IMR-90 (cell line): ENCODE measurements around the gene TEX48. TPM values are rescaled to one million over a fixed set of nuclear protein-coding genes. Genes with fewer than 3 reads are reported as not detected.

Source experiments
- ATAC-seq: fragments of 200-7000 bp; cut with Tn5 transposase; 2 replicates; pipeline ENCODE4 v1.9.1; 2020; ENCODE audit warnings: low read depth, mild to moderate bottlenecking, moderate library complexity
- BruUV-seq: library from RNA; stranded (reverse); fragments of 400-500 nt; replicated peaks from 2 replicates; lab custom pipeline; 2021; lab: Mats Ljungman, UMichigan
- CTCF ChIA-PET: fragments of 300-600 bp; formaldehyde crosslinking; extraction: SDS; loops from one replicate; lab custom pipeline; 2021; ENCODE audit warnings: antibody characterized with exemption; lab: Yijun Ruan, JAX
- POLR2A ChIA-PET: fragments of 300-600 bp; sonication (Branson Sonifier 250); formaldehyde crosslinking; loops from one replicate; lab custom pipeline; 2022; ENCODE audit warnings: antibody characterized with exemption; ENCODE audit not compliant: unreplicated experiment; lab: Charles Lee
- DNase-seq: peaks from one replicate; pipeline ENCODE4 v3.0.0; 2013
- H2AFZ ChIP-seq: replicated peaks from 2 replicates; pipeline ENCODE3; 2013; ENCODE audit warnings: low read length, mild to moderate bottlenecking; ENCODE audit not compliant: poor library complexity
- H2AK5ac ChIP-seq: 2 replicates; pipeline ENCODE4 v1.6.1; 2013; ENCODE audit warnings: low read depth, low read length, inconsistent platforms
- H2AK9ac ChIP-seq: replicated peaks from 2 replicates; pipeline ENCODE3; 2013; ENCODE audit warnings: mild to moderate bottlenecking, low read depth, low read length, moderate library complexity; ENCODE audit not compliant: poor library complexity
- H2BK120ac ChIP-seq: 2 replicates; pipeline ENCODE4 v1.6.1; 2013; ENCODE audit warnings: low read depth, low read length, inconsistent platforms
- H2BK15ac ChIP-seq: 3 replicates; pipeline ENCODE4 v1.6.1; 2013; ENCODE audit warnings: low read depth, low read length, inconsistent platforms
- H2BK20ac ChIP-seq: 2 replicates; pipeline ENCODE4 v1.6.1; 2013; ENCODE audit warnings: low read depth, mild to moderate bottlenecking, inconsistent platforms, low read length, moderate library complexity
- H2BK5ac ChIP-seq: 2 replicates; pipeline ENCODE4 v1.6.1; 2013; ENCODE audit warnings: mild to moderate bottlenecking, low read depth, low read length, inconsistent platforms; ENCODE audit not compliant: poor library complexity, severe bottlenecking
- H3K14ac ChIP-seq: replicated peaks from 2 replicates; pipeline ENCODE4 v1.6.1; 2013; ENCODE audit warnings: low read depth, low read length, inconsistent platforms
- H3K18ac ChIP-seq: 2 replicates; pipeline ENCODE4 v1.6.1; 2013; ENCODE audit warnings: low read depth, low read length, control low read depth
- H3K23ac ChIP-seq: 2 replicates; pipeline ENCODE4 v1.6.1; 2013; ENCODE audit warnings: low read depth, low read length, inconsistent platforms
- H3K27ac ChIP-seq: 2 replicates; pipeline ENCODE4 v1.5.1; 2013; ENCODE audit warnings: mild to moderate bottlenecking, control low read depth, low read length; ENCODE audit not compliant: insufficient read depth
- H3K27me3 ChIP-seq: 2 replicates; pipeline ENCODE4 v1.6.1; 2013; ENCODE audit warnings: low read length; ENCODE audit not compliant: control insufficient read depth, insufficient read depth
- H3K36me3 ChIP-seq: 2 replicates; pipeline ENCODE4 v1.6.1; 2013; ENCODE audit warnings: low read length, mixed read lengths; ENCODE audit not compliant: control insufficient read depth, insufficient read depth
- H3K4ac ChIP-seq: 2 replicates; pipeline ENCODE4 v1.6.1; 2013; ENCODE audit warnings: low read depth, low read length, inconsistent platforms
- H3K4me1 ChIP-seq: 2 replicates; pipeline ENCODE4 v1.6.1; 2013; ENCODE audit warnings: low read length, mixed read lengths; ENCODE audit not compliant: control insufficient read depth, insufficient read depth
- H3K4me2 ChIP-seq: 2 replicates; pipeline ENCODE4 v1.6.1; 2013; ENCODE audit warnings: low read depth, mild to moderate bottlenecking, control low read depth, low read length, moderate library complexity
- H3K4me3 ChIP-seq: 2 replicates; pipeline ENCODE4 v1.5.1; 2013; ENCODE audit warnings: low read depth, mild to moderate bottlenecking, control low read depth, low read length, moderate library complexity; ENCODE audit not compliant: insufficient read depth
- H3K56ac ChIP-seq: 2 replicates; pipeline ENCODE4 v1.6.1; 2013; ENCODE audit warnings: low read length, inconsistent platforms; ENCODE audit not compliant: insufficient read depth; ENCODE audit errors: extremely low read depth
- H3K79me1 ChIP-seq, 2 experiments: 2 replicates each; pipeline ENCODE4 v1.6.1; 2013; ENCODE audit warnings: low read length in 2 of 2, inconsistent platforms in 1 of 2, low read depth in 1 of 2
- H3K9ac ChIP-seq: 2 replicates; pipeline ENCODE4 v1.6.1; 2013; ENCODE audit warnings: low read depth, low read length, control low read depth
- H3K9me1 ChIP-seq: 2 replicates; pipeline ENCODE4 v1.6.1; 2013; ENCODE audit warnings: low read length, inconsistent platforms; ENCODE audit not compliant: insufficient read depth
- H3K9me3 ChIP-seq: 2 replicates; pipeline ENCODE4 v1.6.1; 2013; ENCODE audit warnings: low read length; ENCODE audit not compliant: control insufficient read depth, insufficient read depth
- H4K20me1 ChIP-seq: 2 replicates; pipeline ENCODE4 v1.6.1; 2013; ENCODE audit warnings: low read length, inconsistent platforms; ENCODE audit not compliant: insufficient read depth
- H4K5ac ChIP-seq: 2 replicates; pipeline ENCODE4 v1.6.1; 2013; ENCODE audit warnings: mild to moderate bottlenecking, low read depth, low read length, control low read depth
- H4K8ac ChIP-seq, 2 experiments: 2 replicates each; pipeline ENCODE4 v1.6.1; 2013; ENCODE audit warnings: low read depth in 2 of 2, low read length in 2 of 2, control low read depth in 1 of 2, inconsistent platforms in 1 of 2
- H4K91ac ChIP-seq: 2 replicates; pipeline ENCODE4 v1.6.1; 2013; ENCODE audit warnings: low read depth, low read length, inconsistent platforms; ENCODE audit not compliant: insufficient read depth
- CEBPB ChIP-seq: IDR thresholded peaks from 2 replicates; pipeline ENCODE4 v1.6.1; 2012; ENCODE audit warnings: low read depth, low read length, improper control_type of control experiment
- FOS ChIP-seq: fragments of 150-350 bp; IDR thresholded peaks from 2 replicates; pipeline ENCODE4 v1.6.1; 2016; ENCODE audit warnings: low read depth, low read length
- MAZ ChIP-seq: IDR thresholded peaks from 2 replicates; pipeline ENCODE4 v1.6.1; 2012; ENCODE audit warnings: low read depth, mild to moderate bottlenecking, low read length, improper control_type of control experiment, moderate library complexity, borderline replicate concordance
- WGBS, 2 experiments: methylation state at CpG; one replicate each; pipeline versions ENCODE4 v1.1.5 to v1.1.7; 2013; ENCODE audit warnings: missing lambda C conversion rate in 2 of 2; ENCODE audit not compliant: insufficient read length in 1 of 2; ENCODE audit errors: extremely low coverage in 2 of 2; 5-methylcytosine and 5-hydroxymethylcytosine counted together
- dilution Hi-C: fragments of 300-500 bp; cut with HindIII; formaldehyde crosslinking; loops from one replicate; pipeline ENCODE4 v1.14.3; 2018; ENCODE audit warnings: low sequenced_read_pairs; ENCODE audit not compliant: unreplicated experiment
- in situ Hi-C: fragments of 300-500 bp; cut with MboI; formaldehyde crosslinking; loops from 3 replicates; pipeline ENCODE4 v1.14.3; 2019; ENCODE audit warnings: low sequenced_read_pairs, inconsistent platforms, mixed read lengths
- intact Hi-C: fragments of 100-400 bp; cut with micrococcal nuclease; formaldehyde crosslinking; loops from 2 replicates; pipeline ENCODE4 v1.10.0; 2022
- polyA plus RNA-seq, 3 experiments: library from polyadenylated mRNA; depleted of rRNA; stranded (reverse); fragments of >200 nt; gene quantifications; 2 replicates each; pipeline ENCODE4 v1.2.3, GENCODE V29; 2012; ENCODE audit warnings: low replicate concordance in 1 of 3
- total RNA-seq: library from RNA; depleted of rRNA; stranded (reverse); fragments of >200 nt; gene quantifications from 2 replicates; pipeline ENCODE4 v1.2.3, GENCODE V29; 2012

TEX48 gene
- total and polyA plus RNA-seq, 2 of the 4 experiments (the other 2 are of a cell fraction): not detected

DNA sequence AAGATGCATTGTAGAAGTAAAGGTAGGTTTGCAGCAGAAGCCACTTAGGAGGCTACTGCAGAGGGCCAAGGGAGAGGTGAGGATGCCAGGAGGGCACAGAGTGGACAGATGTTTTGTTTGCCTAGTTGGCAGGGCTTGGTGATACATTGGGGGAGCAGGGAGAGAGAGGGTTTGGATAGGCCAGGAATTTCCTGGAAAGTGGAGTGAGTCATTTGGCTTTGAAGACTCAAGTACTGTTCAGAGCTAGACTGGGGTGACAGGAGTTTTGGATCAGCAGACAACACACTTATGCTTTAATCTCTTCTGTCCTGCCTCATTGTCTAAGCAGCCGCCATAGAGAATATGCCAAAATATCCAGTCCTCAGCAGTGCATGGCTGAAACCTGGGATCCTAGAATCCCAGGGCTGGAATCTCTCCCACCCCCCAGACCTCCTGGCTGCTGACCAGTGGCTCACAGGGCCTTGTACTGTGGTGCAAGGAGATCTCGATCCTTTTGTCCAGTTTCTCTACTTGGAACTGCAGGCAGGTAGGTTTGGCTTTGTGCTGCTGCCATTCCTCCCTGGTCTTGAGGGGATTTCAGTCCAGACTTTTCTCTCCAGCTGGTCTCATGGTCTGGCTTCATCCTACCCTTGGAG is 59.9 kb downstream of the TEX48 start:
- TF ChIP-seq FOS (peak; percentile 57), MAZ (no peak), CEBPB (no peak)

More for the DNA sequence above, 59.9 kb downstream of the TEX48 start:
- CTCF ChIA-PET: interaction anchor here (0.9 kb wide), 1 partner anchor 10 kb away, joined by 3 read pairs; no protein-coding TSS in a partner anchor
- Histone ChIP-seq H4K91ac (no peak overlapping the region), H2AK5ac (no peak overlapping the region), H3K4ac (no peak overlapping the region; the same call in 1 of the 2 replicates), H3K79me1 (peaks cover 0 to 6% of the 10 kb centered on the region in 2 experiments; a peak in 3 of 4 replicates), H2BK5ac (no peak overlapping the region), H3K18ac (no peak overlapping the region), H3K9ac (no peak overlapping the region), H4K5ac (no peak overlapping the region), H3K9me1 (peaks cover 14% of the 10 kb centered on the region), H3K9me3 (no peaks in the 10 kb centered on the region), H3K27me3 (no peaks in the 10 kb centered on the region), H3K4me2 (no peak overlapping the region), H3K23ac (no peak overlapping the region), H2AK9ac (peak overlapping the region; percentile 51), H3K36me3 (peaks cover 9% of the 10 kb centered on the region; the same call in 1 of the 2 replicates), H3K14ac (peak overlapping the region; percentile 30; the same call in 1 of the 2 replicates), H3K56ac (no peak overlapping the region), H2BK20ac (no peak overlapping the region), H4K20me1 (peaks cover 10% of the 10 kb centered on the region; the same call in 1 of the 2 replicates), H4K8ac (no peak overlapping the region), H2BK120ac (no peak overlapping the region; the same call in 1 of the 2 replicates), H2BK15ac (no peak overlapping the region), H3K4me3 (no peak overlapping the region), H2AFZ (peak overlapping the region; percentile 11), H3K4me1 (peaks cover 6% of the 10 kb centered on the region), H3K27ac (no peak overlapping the region)
- BruUV-seq: no TSS peak
- peak; percentile 84 for DNase-seq
- WGBS, 2 experiments: 100% methylated on average over 1 of the region's 2 CpGs; no CpG with 5 or more reads in 1 of the 2 experiments
- POLR2A ChIA-PET: no interaction called here
- dilution Hi-C loops: no loop called here
- in situ Hi-C loops: no loop called here
- intact Hi-C loops: no loop called here
- ATAC-seq: peak; percentile 96
